HFFc6 (cell line): Measurements from ENCODE around the gene SLC34A1. TPM values are rescaled to one million over a fixed set of nuclear protein-coding genes. Genes with fewer than 3 reads are reported as not detected.
A peak's percentile ranks its signal among the peaks of the same experiment; 100 is the strongest.

Source experiments
- DNase-seq: peaks from one replicate; pipeline ENCODE4 v3.0.0-alpha.2; 2018
- H3K27ac Mint-ChIP-seq: 2 replicates; pipeline ENCODE4 v1.8.0; 2020; ENCODE audit warnings: mild to moderate bottlenecking, mixed read lengths
- H3K27me3 Mint-ChIP-seq: 2 replicates; pipeline ENCODE4 v1.8.0; 2021; ENCODE audit warnings: mild to moderate bottlenecking, moderate library complexity, mixed read lengths; ENCODE audit not compliant: insufficient read depth
- H3K36me3 Mint-ChIP-seq: 2 replicates; pipeline ENCODE4 v1.8.0; 2021; ENCODE audit warnings: low read depth, mixed read lengths
- H3K4me1 Mint-ChIP-seq: 2 replicates; pipeline ENCODE4 v1.8.0; 2020; ENCODE audit warnings: low read depth, mixed read lengths
- H3K4me3 Mint-ChIP-seq: 2 replicates; pipeline ENCODE4 v1.8.0; 2020; ENCODE audit warnings: mild to moderate bottlenecking, moderate library complexity, mixed read lengths
- H3K9me3 Mint-ChIP-seq: 2 replicates; pipeline ENCODE4 v1.8.0; 2020; ENCODE audit warnings: mild to moderate bottlenecking, mixed read lengths
- CTCF ChIP-seq: fragments of 200-600 bp; sonication (generic); IDR thresholded peaks from 2 replicates; pipeline ENCODE4 v1.5.0; 2021; ENCODE audit warnings: antibody characterized with exemption, mild to moderate bottlenecking
- total RNA-seq, 6 experiments: library from RNA; stranded (reverse); fragmentation: NEBNext Ultra II Directional; extraction: Animal tissue kit (Norgen Biotek cat#: 25700); gene quantifications; 2 replicates in 1 of 6; 3 replicates in 5 of 6; pipeline ENCODE4 v1.2.3, GENCODE V29; 2021

SLC34A1 gene
- total RNA-seq, 6 experiments from 2014 or later = not detected

- no peak for DNase-seq
- no peaks in the 10 kb centered on the region for H3K36me3 Mint-ChIP-seq
- H3K9me3 Mint-ChIP-seq = no peaks in the 10 kb centered on the region
- H3K4me3 Mint-ChIP-seq = no peak overlapping the region
- no peak overlapping the region for H3K27ac Mint-ChIP-seq
- peaks cover 27% of the 10 kb centered on the region for H3K4me1 Mint-ChIP-seq
- H3K27me3 Mint-ChIP-seq = peaks cover 26% of the 10 kb centered on the region
- no peak for TF ChIP-seq CTCF
Measured at GRCh38 chr5:177386542-177386941, 2.3 kb downstream of the SLC34A1 start.

GRCh38 chr5:177387405-177387804, 3.2 kb downstream of the SLC34A1 start:
- Mint-ChIP-seq H3K27ac (no peak overlapping the region), H3K4me1 (peaks cover 27% of the 10 kb centered on the region), H3K36me3 (no peaks in the 10 kb centered on the region), H3K4me3 (no peak overlapping the region), H3K27me3 (peaks cover 24% of the 10 kb centered on the region), H3K9me3 (no peaks in the 10 kb centered on the region)
- TF ChIP-seq CTCF = no peak
- no peak for DNase-seq

GRCh38 chr5:177388521-177389052, 4.4 kb downstream of the SLC34A1 start:
- H3K27me3 Mint-ChIP-seq = peaks cover 23% of the 10 kb centered on the region
- DNase-seq = no peak
- peaks cover 27% of the 10 kb centered on the region for H3K4me1 Mint-ChIP-seq
- no peaks in the 10 kb centered on the region for H3K36me3 Mint-ChIP-seq
- TF ChIP-seq CTCF = no peak
- no peaks in the 10 kb centered on the region for H3K9me3 Mint-ChIP-seq
- no peak overlapping the region; the same call in 1 of the 2 replicates for H3K4me3 Mint-ChIP-seq
- peak overlapping the region; percentile 98 for H3K27ac Mint-ChIP-seq

- peak; percentile 96 for DNase-seq
- Mint-ChIP-seq H3K4me3 (peak overlapping the region; percentile 83), H3K4me1 (peaks cover 27% of the 10 kb centered on the region)
Measured at GRCh38 chr5:177389241-177390169, 5.3 kb downstream of the SLC34A1 start.

More at GRCh38 chr5:177389241-177390169, 5.3 kb downstream of the SLC34A1 start:
- no peaks in the 10 kb centered on the region for H3K9me3 Mint-ChIP-seq
- peaks cover 16% of the 10 kb centered on the region for H3K27me3 Mint-ChIP-seq
- no peak for TF ChIP-seq CTCF
- H3K36me3 Mint-ChIP-seq = no peaks in the 10 kb centered on the region
- peak overlapping the region; percentile 98 for H3K27ac Mint-ChIP-seq
